CD4-positive, alpha-beta T cell treated with Interleukin-4 for 4 hours (primary cell): ENCODE data around the gene DNAH12.

ENCODE experiments used
- DNase-seq: peaks from one replicate; pipeline ENCODE4 v3.0.0-alpha.2; 2020

Gene DNAH12, protein sequence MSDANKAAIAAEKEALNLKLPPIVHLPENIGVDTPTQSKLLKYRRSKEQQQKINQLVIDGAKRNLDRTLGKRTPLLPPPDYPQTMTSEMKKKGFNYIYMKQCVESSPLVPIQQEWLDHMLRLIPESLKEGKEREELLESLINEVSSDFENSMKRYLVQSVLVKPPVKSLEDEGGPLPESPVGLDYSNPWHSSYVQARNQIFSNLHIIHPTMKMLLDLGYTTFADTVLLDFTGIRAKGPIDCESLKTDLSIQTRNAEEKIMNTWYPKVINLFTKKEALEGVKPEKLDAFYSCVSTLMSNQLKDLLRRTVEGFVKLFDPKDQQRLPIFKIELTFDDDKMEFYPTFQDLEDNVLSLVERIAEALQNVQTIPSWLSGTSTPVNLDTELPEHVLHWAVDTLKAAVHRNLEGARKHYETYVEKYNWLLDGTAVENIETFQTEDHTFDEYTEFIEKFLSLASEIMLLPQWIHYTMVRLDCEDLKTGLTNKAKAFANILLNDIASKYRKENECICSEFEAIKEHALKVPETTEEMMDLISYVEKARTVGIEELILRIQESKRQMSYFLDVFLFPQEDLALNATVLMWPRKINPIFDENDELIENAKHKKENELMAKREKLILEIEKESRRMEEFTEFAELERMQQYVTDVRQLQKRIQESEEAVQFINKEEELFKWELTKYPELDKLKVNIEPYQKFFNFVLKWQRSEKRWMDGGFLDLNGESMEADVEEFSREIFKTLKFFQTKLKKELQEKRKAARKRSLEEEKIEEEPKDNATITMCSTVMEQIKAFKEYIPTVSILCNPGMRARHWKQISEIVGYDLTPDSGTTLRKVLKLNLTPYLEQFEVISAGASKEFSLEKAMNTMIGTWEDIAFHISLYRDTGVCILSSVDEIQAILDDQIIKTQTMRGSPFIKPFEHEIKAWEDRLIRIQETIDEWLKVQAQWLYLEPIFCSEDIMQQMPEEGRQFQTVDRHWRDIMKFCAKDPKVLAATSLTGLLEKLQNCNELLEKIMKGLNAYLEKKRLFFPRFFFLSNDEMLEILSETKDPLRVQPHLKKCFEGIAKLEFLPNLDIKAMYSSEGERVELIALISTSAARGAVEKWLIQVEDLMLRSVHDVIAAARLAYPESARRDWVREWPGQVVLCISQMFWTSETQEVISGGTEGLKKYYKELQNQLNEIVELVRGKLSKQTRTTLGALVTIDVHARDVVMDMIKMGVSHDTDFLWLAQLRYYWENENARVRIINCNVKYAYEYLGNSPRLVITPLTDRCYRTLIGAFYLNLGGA (N-terminal part only)

DNA sequence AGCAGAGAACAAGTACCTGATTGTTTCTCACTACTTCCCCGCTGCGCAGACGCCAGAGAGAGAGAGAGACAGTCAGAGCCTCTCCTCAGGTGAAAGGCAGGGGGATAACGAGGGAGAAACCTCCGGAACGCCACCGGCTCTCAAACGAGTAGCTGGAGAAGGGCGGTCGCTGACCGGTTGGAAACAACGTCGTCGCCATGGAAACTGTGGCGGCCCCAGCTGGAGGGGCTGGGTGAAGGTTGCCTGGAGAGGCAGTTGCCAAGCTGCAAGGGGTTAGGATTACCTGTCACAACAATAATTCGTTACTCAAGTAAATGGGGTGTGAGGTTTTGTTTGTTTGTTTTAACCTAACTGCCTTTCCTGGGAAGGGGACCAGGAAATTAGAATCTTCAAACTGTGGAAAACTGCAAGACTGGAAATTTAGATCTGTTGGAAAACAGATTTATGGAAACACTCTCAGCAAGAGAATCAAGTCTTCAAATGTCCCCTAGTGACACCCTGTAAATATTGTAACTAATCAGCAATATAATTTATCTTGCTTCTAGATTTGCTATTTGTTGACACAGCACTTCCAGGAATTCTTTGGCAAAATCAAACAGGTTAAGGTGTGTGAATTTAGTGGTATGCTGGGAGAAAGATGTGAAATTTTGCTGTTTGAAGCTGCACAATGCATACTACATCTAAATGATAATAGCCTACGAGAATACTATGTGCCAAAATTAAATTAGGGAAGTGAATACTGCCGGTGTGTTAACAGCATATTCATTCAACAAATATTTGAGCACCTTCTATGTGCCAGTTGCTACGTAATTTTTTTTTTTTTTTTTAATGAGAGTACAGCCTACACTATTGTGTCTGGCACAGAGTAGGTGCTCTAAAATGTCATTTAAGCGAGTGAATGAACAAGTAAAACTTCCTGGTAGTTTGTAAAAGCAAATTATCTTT lies at the start of gene DNAH12:
TSS of gene DNAH12 (minus strand) at position 164 of the 945 bp plus-strand sequence. CDS start 1,474 bp downstream, outside the sequence.
- DNase-seq, result no peak

DNA sequence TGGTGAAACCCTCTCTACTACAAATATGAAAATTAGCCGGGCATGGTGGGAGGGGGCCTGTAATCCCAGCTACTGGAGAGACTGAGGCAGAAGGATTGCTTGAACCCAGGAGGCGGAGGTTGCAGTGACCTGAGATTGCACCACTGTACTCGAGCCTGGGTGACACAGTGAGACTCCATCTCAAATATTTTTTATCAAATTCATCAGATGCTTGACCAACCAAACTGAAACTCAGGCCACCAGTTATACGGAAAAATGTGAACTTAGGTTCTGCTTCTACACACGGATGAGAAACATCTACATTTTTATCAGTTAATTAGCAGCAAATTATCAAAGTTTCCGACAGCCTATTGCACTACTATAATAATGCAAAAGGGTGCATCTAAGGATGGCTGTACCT lies 48.2 kb upstream of the DNAH12 start:
- DNase-seq, result no peak

DNA sequence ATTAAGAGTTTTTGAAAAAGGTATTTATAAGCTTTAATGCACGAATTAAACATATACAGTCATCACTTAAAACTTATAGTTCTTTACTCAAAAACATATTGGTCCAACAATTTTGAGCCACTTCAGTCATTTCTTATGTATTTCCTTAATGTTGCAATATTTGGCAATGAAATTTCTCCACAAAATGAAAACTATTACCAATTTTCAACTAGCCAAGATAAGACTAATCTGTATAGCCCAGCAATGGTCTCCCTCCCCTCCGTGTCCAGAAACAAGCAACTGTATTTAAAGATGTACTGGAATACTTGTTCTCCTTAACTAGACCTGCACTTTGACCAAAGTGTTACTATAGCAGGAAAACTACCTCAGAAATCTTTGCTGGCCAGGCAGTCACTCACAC lies 43.8 kb upstream of the DNAH12 start:
- no peak for DNase-seq

DNA sequence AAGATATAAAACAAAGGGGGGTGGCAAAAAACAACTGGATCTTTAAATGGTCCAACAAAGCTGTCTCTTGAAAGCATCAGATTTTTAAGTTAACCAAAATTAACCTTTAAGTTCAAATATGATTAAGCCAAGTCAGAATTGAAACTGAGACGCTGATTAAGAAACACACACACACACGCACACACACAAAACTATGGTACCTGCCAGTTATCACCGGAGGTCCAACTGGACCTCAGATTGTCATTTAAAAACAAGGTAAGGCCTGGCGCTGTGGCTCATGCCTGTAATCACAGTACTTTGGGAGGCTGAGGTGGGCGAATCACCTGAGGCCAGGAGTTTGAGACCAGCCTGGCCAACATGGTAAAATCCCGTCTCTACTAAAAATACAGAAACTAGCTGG lies 42.6 kb upstream of the DNAH12 start:
- no peak for DNase-seq

DNA sequence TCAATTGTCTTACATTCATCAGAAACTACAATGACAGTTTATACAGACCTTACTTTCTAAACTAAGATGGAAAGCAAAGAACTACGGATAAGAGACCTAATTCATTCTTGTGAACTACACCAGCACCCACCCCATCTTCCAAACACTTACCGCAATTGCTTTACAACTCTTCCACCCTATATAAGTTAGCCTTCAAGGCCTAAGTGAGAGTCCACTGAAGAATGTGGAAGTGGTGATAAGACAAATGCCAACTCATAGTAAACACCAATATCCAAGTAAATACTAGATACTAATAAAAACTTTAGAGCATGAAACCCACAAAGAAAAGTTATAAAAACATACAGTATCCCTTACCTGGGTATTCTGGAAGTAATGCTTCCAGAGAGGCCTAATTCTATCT lies 39.4 kb upstream of the DNAH12 start:
- DNase-seq, result no peak

DNA sequence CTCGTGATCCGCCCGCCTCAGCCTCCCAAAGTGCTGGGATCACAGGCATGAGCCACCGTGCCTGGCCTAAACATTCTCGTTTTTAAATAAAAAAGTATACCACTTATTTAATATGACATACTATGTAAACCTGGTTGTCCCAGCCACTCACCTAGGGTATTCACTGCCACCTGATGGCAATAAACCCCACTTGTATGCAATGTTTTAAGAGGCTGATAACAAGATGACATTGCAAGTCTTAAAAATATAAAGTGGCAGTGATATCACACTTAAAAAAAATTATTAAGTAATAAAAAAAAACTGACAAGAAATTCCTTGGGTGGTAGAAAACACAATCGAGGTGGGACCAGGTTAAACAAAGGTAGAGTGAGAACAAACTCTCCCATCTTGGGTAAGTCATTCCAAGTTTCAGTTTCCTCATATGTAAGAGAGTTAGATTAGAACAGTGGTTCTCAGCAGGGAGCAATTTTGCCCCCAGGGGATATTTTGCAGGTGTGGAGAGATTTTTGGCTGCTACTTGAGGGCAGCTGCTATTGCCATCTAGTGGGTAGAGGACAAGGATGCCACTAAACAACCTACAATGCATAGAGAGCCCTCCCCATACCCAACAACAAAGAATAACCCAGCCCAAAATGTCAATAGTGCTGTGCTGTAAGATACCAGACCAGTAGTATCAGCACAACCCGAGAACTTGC lies 38.5 kb upstream of the DNAH12 start:
- DNase-seq, result peak; percentile 13

DNA sequence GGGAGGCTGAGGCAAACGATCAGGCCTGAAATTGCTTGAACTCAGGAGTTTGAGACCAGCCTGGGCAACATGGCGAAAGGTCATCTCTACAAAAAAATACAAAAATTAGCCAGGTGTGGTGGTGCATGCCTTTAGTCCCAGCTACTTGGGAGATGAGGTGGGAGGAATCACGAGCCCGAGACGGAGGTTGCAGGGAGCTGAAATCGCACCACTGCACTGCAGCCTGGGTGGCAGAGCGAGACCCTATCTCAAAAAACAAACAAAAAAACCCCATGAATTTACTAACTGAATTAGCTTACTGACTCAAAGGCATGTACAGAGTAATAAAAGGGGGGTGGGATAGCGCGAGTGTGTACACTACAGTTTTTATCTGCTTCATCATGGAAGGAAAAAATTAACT lies 33.7 kb upstream of the DNAH12 start:
- DNase-seq, result no peak

DNA sequence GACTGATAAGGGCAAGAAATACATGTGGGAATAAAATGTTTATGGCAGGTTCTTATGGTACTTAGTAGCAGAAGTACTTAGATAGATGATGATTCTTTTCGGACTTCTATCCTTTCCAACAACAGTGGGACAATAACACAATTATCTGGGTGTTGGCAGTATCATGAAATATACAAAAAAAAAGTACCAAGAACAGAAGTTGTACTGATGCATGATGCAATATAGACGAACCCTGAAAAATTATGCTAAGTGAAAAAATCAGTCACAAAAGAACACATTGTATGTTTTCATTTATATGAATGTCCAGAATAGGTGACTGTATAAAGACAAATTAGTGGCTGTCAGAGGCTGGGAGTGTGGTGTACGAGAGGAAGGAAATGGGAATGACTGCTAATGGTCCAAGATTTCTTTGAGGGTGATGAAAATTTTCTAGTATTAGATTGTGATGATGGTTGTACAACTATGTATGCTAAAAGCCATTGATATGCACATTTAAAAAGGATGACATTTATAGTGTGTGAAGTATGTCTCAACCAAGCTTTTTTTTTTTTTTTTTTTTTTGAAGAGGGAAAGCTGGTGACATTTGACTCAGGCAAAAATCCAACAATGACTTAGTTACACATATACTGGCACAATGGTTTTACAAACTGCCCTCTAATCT lies 32.0 kb upstream of the DNAH12 start:
- no peak for DNase-seq

DNA sequence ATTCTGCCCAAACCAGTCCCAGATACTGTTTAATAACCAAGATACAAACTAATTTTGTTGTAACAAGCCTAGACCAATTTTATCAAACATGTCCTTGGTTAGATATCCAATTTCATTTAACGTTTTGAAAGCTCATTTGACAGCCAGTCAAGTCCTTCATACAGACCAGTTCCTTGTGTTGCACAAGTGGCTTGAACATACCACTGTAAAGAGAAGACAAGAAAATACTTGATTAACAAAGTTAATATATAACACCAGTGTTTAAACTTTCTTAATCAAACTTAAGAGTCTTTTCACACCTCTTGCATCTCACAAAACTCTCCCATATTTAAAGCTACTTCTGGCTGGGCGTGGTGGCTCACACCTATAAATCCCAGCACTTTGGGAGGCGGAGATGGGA lies 28.0 kb upstream of the DNAH12 start:
- DNase-seq, result no peak

DNA sequence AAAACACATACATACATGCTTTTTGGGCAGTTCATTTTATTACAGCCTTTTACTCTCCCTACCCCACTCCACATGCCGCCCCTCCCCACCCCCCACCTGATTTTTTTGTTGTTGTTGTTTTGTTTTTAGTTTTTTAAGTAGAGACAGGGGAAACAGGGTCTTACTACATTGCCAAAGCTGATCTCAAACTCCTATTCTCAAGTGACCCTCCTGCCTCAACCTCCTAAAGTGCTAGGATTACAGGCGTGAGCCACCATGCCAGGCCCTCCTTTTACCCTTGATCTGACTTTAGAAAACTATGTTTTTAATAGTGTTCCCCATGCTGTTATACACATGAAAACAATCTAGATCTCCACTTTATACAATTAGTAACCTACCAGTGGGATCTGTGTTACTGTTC lies 26.7 kb upstream of the DNAH12 start:
- DNase-seq, result no peak

DNA sequence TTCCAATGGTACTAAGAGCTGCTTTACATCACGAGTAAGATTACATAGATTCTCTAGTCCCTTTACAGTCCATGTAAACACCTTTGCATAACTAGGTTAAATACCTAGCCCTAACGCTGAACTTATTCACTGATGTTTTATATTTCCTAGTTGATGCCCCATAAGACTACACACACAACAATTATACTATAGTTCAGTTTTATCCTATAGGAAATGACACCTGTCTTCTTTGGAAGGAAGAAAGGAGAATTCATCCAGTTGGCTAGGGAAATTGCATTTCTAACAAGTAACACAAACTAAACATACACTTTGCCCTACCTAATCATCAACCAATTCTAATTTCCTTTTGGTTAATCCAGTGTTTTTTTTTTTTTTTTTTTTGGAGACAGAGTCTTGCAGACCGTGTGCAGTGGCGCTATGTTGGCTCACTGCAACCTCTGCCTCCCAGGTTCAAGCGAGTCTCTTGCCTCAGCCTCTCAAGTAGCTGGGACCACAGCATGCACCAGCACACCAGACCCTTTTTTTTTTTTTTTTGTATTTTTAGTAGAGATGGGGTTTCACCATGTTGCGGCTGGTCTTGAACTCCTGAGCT lies 25.8 kb upstream of the DNAH12 start:
- no peak for DNase-seq

DNA sequence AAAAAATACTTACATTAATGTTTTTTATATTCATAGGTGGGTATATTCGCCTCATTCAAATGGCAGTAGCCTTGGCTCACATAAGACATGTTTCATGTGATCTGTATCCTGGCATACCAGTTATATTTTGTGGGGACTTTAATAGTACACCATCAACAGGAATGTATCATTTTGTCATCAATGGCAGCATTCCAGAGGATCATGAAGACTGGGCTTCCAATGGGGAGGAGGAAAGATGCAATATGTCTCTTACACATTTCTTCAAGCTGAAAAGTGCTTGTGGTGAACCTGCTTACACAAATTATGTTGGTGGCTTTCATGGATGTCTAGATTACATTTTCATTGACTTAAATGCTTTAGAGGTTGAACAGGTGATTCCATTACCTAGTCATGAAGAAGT lies 15.4 kb upstream of the DNAH12 start:
- DNase-seq, result no peak

DNA sequence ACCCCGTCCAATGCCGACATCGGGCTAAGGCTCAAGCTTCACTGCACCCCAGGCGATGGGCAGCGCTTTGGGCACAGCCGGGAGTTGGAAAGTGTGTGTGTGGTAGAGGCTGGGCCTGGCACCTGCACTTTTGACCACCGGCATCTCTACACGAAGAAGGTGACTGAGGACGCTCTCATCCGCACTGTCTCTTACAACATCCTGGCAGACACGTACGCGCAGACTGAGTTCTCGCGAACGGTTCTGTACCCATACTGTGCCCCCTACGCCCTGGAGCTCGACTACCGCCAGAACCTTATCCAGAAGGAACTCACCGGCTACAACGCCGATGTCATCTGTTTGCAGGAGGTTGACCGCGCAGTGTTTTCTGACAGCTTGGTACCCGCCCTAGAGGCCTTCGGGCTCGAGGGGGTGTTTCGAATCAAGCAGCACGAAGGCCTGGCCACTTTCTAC lies 13.0 kb upstream of the DNAH12 start:
- peak; percentile 36 for DNase-seq

DNA sequence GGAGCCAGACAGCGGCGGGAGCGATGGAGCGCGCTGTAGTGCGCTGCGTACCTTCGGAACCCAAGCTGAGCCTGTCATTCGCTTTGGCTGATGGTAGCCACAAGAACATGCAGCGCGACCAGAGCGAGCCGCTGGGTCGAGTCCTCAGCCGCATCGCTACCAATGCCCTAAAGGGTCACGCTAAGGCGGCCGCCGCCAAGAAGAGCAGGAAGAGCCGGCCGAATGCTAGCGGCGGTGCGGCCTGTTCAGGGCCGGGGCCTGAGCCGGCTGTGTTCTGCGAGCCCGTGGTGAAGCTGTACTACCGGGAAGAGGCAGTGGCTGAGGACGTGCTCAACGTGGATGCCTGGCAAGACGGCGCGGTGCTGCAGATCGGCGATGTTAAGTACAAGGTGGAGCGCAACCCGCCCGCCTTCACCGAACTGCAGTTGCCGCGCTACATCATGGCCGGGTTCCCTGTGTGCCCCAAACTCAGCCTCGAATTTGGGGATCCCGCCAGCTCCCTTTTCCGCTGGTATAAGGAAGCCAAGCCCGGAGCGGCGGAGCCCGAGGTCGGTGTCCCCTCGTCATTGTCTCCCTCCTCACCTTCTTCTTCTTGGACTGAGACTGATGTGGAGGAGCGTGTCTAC lies 12.4 kb upstream of the DNAH12 start:
- peak; percentile 10 for DNase-seq

DNA sequence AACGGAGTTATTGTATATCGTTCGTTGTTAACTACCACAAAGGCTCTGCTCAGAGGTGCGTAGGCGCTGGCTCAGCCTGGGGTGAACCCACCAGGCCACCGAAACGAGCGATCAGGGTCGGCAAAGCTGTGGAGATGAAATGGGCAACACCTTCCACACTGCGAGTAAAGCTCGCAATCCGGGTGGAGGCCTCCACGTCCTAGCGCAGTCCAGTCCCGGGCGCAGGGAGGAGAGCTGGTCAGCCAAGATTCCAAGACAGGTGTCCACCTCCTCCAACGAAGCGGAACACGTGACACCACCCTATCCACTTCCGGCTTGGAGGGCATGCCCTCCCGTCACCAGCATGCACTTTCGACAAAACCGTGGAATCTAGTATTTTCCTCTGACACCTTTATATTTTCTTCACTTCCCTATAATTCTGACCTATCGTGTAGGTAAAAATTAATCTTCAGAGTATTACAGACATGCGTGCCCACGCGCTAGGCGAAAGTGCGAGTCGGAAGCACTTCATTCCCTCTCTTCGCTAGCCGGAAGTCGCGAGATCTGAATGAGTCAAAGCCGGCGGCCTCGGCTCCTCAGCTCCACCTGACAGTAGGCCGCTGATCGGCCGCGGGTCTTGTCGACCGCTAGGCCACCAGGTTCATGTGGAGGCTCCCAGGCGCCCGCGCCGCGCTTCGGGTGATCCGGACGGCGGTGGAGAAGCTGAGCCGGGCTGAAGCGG lies 11.8 kb upstream of the DNAH12 start, which contains the start of gene PDE12:
TSS of gene PDE12 (plus strand) at position 537 of the 721 bp plus-strand sequence. CDS start at position 643, 106 bp downstream.
- DNase-seq, result peak; percentile 88

DNA sequence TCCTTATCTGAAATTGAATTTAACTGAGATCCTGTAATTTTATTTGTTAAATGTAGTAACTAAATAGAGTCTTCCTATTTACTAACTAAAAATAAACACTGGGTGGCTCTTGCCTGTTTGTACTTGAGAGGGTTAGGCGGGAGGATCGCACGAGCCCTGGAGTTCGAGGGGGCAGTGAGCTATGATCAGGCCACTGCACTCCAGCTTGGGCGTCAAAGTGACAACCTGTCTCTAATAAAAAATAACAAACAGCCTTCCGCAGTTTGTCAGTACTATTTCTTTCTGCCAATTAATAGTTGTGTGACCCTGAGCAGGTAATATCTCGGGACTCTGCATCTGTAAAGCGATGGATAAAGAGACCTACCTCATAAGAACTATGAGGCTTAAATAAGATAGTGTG lies 11.2 kb upstream of the DNAH12 start:
- DNase-seq, result no peak

DNA sequence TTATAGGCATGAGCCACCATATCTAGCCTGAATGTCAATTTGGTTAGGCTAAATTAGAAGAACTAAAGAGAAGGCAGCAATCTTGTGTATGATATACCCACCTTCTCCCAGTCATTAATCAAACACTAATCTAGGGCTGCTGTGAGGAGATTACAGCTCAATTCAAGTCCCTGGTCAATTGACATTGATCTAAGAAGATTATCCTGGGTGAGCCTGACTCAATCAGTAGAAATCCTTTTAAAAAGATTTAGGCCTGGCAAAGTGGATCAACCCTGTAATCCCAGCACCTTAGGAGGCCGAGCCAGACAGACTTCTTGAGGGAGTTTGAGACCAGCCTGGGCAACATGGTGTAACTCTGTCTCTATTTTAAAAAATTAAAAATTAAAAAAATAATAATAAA lies 2.5 kb upstream of the DNAH12 start:
- no peak for DNase-seq

DNA sequence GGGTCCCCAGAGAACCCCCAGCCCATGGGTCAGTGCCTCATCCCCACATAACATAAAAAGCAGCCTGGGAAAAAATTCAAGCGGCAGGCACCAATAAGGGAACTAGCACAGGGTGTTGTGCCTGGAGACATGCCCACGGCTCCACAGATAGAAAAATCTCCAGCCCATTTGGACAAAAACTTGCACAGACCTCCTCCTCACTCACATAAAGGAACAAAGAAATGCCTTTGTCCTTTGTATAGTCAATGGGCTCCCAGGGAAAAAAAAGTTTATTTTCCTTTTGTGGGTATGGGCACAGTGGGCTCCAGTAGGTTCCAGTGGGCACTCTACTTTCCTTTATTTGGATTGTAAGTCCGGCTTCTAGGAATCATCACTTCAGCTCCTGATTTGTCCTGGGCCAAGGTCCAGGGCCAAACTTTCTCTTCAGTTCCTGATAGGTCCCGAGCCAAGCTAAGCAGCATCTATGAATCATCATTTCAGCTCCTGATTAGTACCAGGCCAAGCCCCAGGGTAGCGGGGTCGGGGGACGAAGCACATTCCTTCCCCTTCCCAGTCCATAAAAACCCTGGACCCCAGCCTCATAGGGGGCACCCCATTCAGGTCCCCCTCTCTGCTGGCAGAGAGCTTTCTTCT lies 1.6 kb upstream of the DNAH12 start:
- no peak for DNase-seq
